HG03521 (cell line): ENCODE data around the gene SMIM36.
"Not testable (repeated sequence)": the region's sequence is repeated elsewhere in the genome, so short reads cannot be mapped to it uniquely, and the experiment has no call there.

ENCODE experiments used
- ATAC-seq: cut with Tn5 transposase; IDR thresholded peaks from one replicate; pipeline ENCODE4 v1.9.1; 2021; ENCODE audit warnings: mild to moderate bottlenecking, moderate library complexity; ENCODE audit not compliant: unreplicated experiment

SMIM36 gene

GRCh38 chr17:55510986-55511721 lies at the start of gene SMIM36:
Gene SMIM36, minus strand, starts transcription at chr17:55511452.
- no peak for ATAC-seq

DNA sequence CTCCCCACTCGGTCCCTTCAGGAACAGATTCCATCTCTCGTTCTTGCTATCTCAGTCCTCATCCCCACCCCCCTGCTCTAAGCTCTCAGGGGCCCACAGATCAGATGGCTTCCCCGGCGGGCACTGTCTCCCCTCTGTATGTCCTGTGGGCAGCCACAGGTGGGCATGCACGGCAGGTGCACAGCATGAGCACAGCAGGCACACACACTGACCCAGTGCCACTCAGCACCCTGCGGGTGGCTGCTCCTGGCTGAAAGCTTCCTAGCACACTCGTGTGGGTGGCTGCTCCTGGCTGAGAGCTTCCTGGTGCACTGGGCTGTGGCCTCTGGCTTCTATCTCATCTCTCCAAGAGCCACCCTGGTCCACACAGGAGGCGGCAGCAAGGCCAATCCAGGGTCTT lies 44.5 kb upstream of the SMIM36 start:
- no peak for ATAC-seq

DNA sequence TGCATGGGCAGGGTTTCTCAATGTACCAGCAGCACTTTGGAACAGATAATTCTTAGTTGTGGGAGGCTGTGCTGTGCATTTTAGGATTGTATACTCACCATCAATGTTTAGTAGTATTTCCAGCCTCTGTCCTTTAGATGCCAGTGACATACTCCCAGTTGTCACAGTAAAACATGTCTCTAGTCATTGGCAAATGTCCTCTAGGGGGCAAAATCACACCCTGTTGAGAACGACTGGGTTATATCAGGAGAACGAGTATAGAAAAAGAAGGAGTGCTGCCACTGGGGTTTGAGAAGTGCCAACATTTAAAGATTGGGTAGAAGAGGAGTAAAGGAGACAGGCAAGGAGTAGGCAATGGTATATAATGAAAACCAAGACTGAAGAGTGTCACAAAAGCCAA lies 37.9 kb upstream of the SMIM36 start:
- ATAC-seq: no peak

DNA sequence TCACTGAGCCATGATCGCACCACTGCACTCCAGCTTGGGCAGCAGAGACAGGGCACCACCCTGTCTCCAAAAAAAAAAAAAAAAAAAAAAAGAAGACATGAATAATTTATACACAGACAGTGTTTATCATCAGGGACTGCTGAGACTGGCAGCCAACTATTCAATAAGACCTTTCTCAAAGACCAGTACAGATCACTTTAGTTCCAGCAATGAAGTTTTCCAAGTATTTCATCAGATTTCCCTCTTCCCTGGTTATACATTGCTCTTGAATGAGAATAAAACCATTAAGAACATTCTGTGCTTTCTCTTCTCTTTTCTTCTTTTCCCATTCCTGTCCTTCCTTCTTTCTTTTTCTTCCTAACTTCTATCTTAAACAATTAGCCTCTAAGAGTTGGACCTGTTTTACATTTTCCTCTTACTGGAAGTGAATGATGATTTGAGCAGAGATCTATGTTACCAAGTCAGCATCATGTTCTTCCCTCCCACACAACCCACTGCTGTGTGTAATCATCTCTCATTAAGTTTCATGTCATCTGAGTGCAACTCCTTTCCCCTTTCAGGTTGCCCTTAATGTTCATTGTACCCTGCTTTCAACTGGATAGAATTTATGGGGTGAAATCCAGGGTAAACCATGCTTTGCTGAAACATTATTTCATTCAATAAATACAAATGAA lies 35.9 kb upstream of the SMIM36 start:
- no peak for ATAC-seq

DNA sequence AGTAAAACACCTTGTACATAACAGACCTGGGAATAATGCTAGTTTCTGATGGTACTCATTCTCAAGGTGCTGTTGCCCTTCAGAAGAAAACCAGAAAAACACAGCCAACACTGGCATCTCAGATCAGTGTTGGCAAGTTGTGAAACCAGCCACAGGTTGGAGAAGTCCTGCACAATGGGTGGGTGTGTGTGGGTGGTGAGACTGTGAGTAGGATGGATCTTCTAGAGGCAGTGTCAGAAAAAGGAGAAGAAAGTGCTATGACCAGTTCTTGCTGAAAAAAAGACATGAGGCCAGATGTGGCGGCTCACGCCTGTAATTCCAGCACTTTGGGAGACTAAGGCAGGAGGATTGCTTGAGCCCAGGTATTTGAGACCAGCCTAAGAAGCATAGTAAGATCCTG lies 35.2 kb upstream of the SMIM36 start:
- ATAC-seq: no peak

GRCh38 chr17:55545806-55546205 lies 34.6 kb upstream of the SMIM36 start:
- ATAC-seq: no peak

DNA sequence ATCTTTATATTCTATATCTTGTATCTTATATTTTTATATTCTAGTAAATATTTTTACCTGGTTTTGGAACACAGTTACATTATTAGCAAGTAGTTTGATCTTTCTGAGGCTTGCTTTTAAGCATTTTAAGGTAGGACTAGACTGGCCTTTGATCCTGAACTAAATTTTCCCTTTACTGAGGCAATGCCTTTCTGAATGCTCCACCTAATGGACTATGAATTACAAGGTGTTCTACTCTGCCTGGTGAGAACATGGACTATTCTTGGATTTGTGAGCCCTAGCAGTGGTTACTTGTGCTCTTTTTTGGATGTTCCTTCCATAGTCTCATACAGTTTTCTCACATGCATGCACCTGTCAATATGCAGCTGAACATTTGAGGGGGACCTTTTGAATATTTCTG lies 32.5 kb upstream of the SMIM36 start:
- no peak for ATAC-seq

DNA sequence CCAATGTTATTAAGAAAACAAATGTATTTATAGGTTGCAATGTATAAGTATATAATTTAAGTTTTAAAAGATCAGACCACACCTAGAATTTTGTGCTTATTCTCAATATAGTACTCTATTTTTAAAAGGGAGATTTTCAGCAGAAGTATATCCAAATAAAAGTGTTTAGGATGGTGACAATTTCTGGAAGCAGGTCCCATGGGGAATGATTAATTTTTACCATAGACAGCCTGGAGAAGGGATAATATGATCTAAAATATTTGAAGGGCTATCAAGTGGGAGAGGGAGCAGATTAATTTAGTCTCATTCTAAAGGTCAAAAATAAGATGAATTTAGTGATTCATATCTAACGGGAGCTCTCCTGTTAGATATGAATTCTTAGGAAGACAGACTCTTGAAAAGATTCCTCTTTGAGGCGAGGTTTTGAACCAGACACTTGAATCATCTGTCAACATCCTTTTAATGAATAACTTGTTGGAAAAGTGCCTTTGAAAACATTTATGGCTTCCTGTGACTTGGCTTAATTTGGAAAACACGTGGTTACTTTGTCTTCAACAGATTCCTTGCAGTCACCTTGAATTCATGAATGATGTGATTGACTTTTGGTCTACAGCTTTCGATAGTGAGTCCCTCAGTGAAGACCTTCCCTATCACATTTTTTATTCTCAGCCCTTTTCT lies 29.3 kb upstream of the SMIM36 start:
- ATAC-seq: no peak

DNA sequence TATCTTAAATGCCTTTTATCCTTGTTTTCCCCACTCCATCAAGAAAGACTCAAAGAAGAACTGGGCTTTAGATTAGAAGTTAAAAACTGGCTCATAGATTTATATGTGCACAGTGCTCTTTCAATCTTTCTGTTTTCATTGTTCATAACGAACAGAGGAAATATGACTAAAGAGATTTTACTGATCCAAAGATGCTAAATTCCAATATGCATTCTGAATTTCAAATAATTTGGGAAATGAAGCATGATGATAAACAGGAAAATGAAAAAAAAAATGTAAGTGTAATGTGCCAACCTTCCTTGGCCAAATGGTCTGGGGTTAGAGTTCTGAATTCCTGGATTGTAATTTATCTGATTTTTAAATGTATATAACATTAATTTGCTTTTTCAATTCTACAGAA lies 25.0 kb upstream of the SMIM36 start:
- no peak for ATAC-seq

DNA sequence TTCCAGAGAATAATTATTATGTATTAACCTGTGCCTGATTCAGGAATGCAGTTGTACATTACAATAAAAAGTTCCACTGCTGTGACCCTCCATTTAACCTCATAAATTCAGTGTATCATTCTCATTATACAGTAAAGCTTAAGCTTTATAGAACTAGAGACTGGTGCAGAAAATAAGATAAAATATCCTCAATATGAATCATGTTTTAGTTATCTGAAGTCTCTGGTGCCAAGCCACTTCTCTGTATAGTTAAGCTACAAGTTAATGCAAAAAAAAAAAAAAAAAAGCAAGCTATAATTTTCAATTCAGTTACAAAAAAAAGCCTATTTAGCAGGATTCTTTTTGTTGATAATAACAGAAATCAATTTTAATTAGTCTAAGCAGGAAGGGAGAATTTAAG lies 22.4 kb upstream of the SMIM36 start:
- ATAC-seq: no peak

GRCh38 chr17:55532670-55533069 lies 21.4 kb upstream of the SMIM36 start:
- ATAC-seq: no peak

- ATAC-seq: no peak
Observed at GRCh38 chr17:55531053-55531728, 19.9 kb upstream of the SMIM36 start.

- ATAC-seq: no peak
Observed at GRCh38 chr17:55530064-55530463, 18.8 kb upstream of the SMIM36 start.

DNA sequence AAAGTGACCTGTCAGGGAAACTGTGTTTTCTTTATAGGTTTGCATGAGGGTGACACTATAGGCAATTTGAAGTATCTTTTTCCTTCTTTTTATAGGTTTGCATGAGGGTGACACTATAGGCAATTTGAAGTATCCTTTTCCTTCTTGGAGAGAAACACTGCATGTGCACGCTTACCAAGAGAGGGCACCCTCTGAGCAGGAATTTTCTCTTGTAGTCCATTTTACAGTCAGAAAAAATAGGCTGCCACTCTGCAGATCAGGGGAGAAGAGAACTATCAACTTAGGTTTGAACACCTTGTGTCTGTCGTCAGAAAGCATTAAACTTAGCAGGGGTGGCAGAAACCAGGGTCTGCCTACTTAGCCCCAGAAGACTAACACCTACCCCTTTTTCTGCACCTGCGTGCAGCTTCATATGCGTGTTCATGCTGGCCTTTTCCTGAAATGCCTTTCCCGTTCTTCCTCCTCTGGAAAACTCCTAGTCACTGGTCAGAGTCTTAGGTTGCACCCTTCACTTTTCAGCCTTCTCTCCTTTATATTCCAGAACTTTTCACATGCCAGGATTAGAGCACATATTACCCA lies 16.4 kb upstream of the SMIM36 start:
- ATAC-seq: no peak

GRCh38 chr17:55524440-55525220 lies 13.4 kb upstream of the SMIM36 start:
- ATAC-seq: no peak

- not testable (repeated sequence) for ATAC-seq
Observed at GRCh38 chr17:55523032-55523431, 11.8 kb upstream of the SMIM36 start.

DNA sequence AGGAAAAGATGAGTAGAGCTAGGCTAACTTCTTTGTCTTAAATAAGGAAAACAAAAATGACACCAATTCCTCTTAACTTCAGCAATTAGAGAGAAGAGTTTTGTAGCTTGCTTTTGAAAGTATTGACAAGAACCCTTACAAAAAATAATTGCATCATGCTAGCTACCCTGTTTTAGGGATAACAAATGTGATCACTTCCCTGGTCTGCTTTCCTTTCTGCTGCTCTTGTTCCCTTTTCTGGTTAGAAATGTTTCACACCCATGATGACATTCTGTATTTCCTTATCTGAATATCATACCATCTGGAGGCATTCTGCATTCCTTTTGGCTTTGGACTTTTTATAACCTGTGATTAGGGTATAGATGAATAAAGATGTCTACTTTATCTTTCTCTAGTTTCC lies 9.9 kb upstream of the SMIM36 start:
- ATAC-seq: no peak

DNA sequence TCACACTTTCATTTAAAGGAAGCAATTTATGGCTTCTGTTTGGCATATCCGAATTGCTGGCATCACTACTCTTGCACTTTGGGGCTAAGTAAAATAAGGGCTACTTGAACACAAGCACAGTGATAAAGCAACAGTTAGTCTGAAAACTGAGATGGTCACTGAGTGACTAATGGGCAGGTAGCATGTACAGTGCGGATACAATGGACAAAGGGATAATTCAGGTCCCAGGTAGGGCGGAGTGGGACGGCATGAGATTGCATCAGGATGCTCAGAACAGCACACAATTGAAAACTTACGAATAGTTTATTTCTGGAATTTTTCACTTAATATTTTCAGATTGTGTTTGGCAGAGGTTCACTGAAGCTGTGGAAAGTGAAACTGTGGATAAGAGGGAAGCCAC lies 9.2 kb upstream of the SMIM36 start:
- ATAC-seq: no peak

DNA sequence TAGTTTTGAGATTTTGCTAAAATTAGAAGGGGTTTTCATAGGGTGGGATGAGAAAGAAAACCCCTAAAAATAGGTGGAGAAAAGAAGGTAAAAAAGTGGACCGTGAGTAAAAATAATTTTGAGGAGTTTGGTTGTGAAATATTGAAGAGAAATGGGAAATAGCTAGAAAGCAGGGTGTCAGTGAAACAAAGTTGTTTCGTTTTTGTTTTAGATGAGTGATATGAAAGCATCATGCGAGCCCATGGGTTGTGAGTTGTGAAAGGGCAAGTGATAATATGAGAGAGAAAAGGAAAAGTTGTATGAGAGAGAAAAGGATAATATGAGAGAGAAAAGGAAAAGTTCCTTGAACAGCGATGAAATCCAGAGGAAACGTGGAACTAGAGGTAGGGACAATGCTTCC lies 7.3 kb upstream of the SMIM36 start:
- peak; percentile 46 for ATAC-seq

DNA sequence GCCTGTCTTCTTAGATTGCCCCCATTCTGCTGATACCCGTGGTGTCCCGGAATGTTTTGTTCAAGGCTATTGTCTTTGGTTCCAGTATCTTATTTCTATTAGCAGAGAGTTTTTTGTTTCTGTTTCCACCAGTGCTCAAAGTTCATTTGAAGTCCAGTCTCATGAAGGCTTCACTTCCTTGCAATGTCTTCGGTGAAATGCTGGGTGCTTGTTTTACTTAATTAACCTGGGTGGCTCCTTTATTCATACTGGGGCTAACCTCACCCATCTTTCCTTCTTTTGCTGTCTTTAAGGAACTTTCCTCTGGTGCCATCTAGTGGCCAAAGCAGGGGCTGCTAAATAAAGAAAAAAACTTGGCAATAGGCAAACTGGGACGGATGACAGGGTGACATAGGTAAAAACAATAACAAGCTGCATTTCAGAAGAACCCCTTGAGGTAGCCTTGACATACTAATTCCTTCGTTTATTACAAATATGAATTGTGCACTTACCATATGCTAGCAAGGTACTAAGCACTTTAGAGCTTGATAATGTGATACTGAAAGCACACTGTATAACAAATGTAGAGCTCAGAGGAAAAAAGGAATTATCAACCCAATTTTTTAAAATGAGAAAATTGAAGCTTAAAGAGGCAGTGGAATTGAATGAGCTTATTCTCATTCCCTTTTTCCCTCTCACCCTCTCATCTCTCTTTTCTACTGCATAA lies 2.8 kb upstream of the SMIM36 start:
- peak; percentile 50 for ATAC-seq
